Endothelial cell of umbilical vein (primary cell): ENCODE results near the gene NCK2. TPM values are rescaled to one million over a fixed set of nuclear protein-coding genes. Genes with fewer than 3 reads are reported as not detected.

ENCODE experiments used
- BruUV-seq: library from RNA; stranded (reverse); fragments of 400-500 nt; replicated peaks from 2 replicates; lab custom pipeline; 2021; lab: Mats Ljungman, UMichigan
- CTCF ChIA-PET: fragments of 300-600, 350-600 bp; sonication (Branson Sonifier 250); formaldehyde crosslinking; loops from one replicate; lab custom pipeline; 2021; ENCODE audit warnings: antibody characterized with exemption, inconsistent platforms; lab: Charles Lee
- POLR2A ChIA-PET: fragments of 300-600, 350-600 bp; sonication (Branson Sonifier 250); formaldehyde crosslinking; loops from one replicate; lab custom pipeline; 2021; ENCODE audit warnings: antibody characterized with exemption, inconsistent platforms; lab: Charles Lee
- DNase-seq: peaks from one replicate; pipeline ENCODE4 v3.0.0-alpha.2; 2011; ENCODE audit warnings: low read depth, low spot score
- FAIRE-seq: peaks from 2 replicates; lab custom pipeline; 2011; peaks lifted over from hg19 to GRCh38; lab: Jason Lieb, UNC
- H2AFZ ChIP-seq: 2 replicates; pipeline ENCODE4 v1.6.0; 2012; ENCODE audit warnings: low read depth, low read length, control low read depth, inconsistent platforms
- H3K27ac ChIP-seq: 2 replicates; pipeline ENCODE4 v1.5.1; 2011; ENCODE audit warnings: low read depth, mild to moderate bottlenecking, control low read depth, low read length, moderate library complexity; ENCODE audit not compliant: insufficient read depth
- H3K27me3 ChIP-seq, 2 experiments: 2 replicates each; pipeline versions ENCODE4 v1.6.0 to v1.6.1; 2011; ENCODE audit warnings: low read length in 2 of 2, mixed read lengths in 1 of 2; ENCODE audit not compliant: control insufficient read depth in 2 of 2, insufficient read depth in 2 of 2
- H3K36me3 ChIP-seq, 2 experiments: 2 replicates in 1 of 2; 3 replicates in 1 of 2; pipeline ENCODE4 v1.5.1; 2011; ENCODE audit warnings: low read length in 2 of 2, mild to moderate bottlenecking in 1 of 2, moderate library complexity in 1 of 2; ENCODE audit not compliant: control insufficient read depth in 2 of 2, insufficient read depth in 2 of 2; ENCODE audit errors: extremely low read depth in 1 of 2
- H3K4me1 ChIP-seq: 3 replicates; pipeline ENCODE4 v1.5.1; 2011; ENCODE audit warnings: mild to moderate bottlenecking, low read length; ENCODE audit not compliant: control insufficient read depth, insufficient read depth; ENCODE audit errors: extremely low read depth
- H3K4me2 ChIP-seq: 2 replicates; pipeline ENCODE4 v1.6.1; 2011; ENCODE audit warnings: low read length, control low read depth, mixed read lengths; ENCODE audit not compliant: insufficient read depth
- H3K4me3 ChIP-seq, 3 experiments: fragments of 200-600 bp in 1 of 3; sonication (generic), shearing (Covaris generic) in 1 of 3; replicated peaks in 1 of 3; 2 replicates each; pipeline ENCODE4 v1.5.1; 2011 to 2016; ENCODE audit warnings: control low read depth in 3 of 3, low read length in 3 of 3, mild to moderate bottlenecking in 2 of 3, inconsistent platforms in 1 of 3, low read depth in 1 of 3, moderate library complexity in 1 of 3; ENCODE audit not compliant: insufficient read depth in 1 of 3
- H3K79me2 ChIP-seq: 2 replicates; pipeline ENCODE4 v1.6.0; 2012; ENCODE audit warnings: low read length, inconsistent platforms; ENCODE audit not compliant: control insufficient read depth, insufficient read depth
- H3K9ac ChIP-seq: replicated peaks from 2 replicates; pipeline ENCODE3; 2011; ENCODE audit warnings: low read length, control low read depth; ENCODE audit not compliant: insufficient read depth; ENCODE audit errors: extremely low read depth
- H3K9me1 ChIP-seq: replicated peaks from 3 replicates; pipeline ENCODE4 v1.6.0; 2011; ENCODE audit warnings: mild to moderate bottlenecking, low read length; ENCODE audit not compliant: control insufficient read depth, insufficient read depth; ENCODE audit errors: extremely low read depth
- H3K9me3 ChIP-seq: replicated peaks from 2 replicates; pipeline ENCODE4 v1.5.1; 2012; ENCODE audit warnings: low read length, inconsistent platforms; ENCODE audit not compliant: control insufficient read depth, insufficient read depth
- H4K20me1 ChIP-seq: replicated peaks from 2 replicates; pipeline ENCODE3; 2011; ENCODE audit warnings: mild to moderate bottlenecking, low read length; ENCODE audit not compliant: control insufficient read depth, insufficient read depth; ENCODE audit errors: extremely low read depth
- EZH2 ChIP-seq: IDR thresholded peaks from 2 replicates; pipeline ENCODE4 v1.6.1; 2012; ENCODE audit warnings: borderline replicate concordance, low read depth, mild to moderate bottlenecking, moderate library complexity, low read length, inconsistent platforms; ENCODE audit not compliant: severe bottlenecking
- FOS ChIP-seq: IDR thresholded peaks from 2 replicates; pipeline ENCODE4 v1.6.1; 2011; ENCODE audit warnings: mild to moderate bottlenecking, low read length, moderate library complexity, borderline replicate concordance; ENCODE audit not compliant: insufficient read depth
- GATA2 ChIP-seq: IDR thresholded peaks from 2 replicates; pipeline ENCODE4 v1.7.0; 2011; ENCODE audit warnings: low read depth, mild to moderate bottlenecking, moderate library complexity, mixed read lengths, low read length; ENCODE audit not compliant: insufficient read length, insufficient read depth
- JUN ChIP-seq: IDR thresholded peaks from 2 replicates; pipeline ENCODE4 v1.6.1; 2011; ENCODE audit warnings: borderline replicate concordance, low read depth; ENCODE audit not compliant: insufficient read length, insufficient read depth
- MYC ChIP-seq: IDR thresholded peaks from one replicate; pipeline ENCODE4 v1.6.1; 2011; ENCODE audit warnings: mild to moderate bottlenecking, low read depth, low read length
- POLR2A ChIP-seq: IDR thresholded peaks from 2 replicates; pipeline ENCODE4 v1.6.1; 2012; ENCODE audit warnings: low read depth, mild to moderate bottlenecking, control low read depth, low read length
- POLR2AphosphoS5 ChIP-seq: IDR thresholded peaks from 2 replicates; pipeline ENCODE4 v1.6.1; 2012; ENCODE audit warnings: low read depth, mild to moderate bottlenecking, control low read depth, low read length, moderate library complexity; ENCODE audit not compliant: insufficient read depth
- dilution Hi-C: fragments of 300-500 bp; cut with MboI; formaldehyde crosslinking; loops from one replicate; pipeline ENCODE4 v1.15.0; 2019; ENCODE audit warnings: low sequenced_read_pairs; ENCODE audit not compliant: extremely low pct_ligation_motif_present
- intact Hi-C: fragments of 100-400 bp; cut with micrococcal nuclease; formaldehyde crosslinking; loops from one replicate; pipeline ENCODE4 v1.10.0; 2022
- polyA plus RNA-seq, 4 experiments: library from polyadenylated mRNA; depleted of rRNA in 3 of 4; stranded (reverse) in 3 of 4; unstranded in 1 of 4; fragments of >200 nt; gene quantifications; 2 replicates each; pipeline versions ENCODE4 v1.2.1 to v1.2.3, GENCODE V29; 2011 to 2012; ENCODE audit warnings: missing spikeins in 1 of 4
- total RNA-seq: library from RNA; stranded (reverse); gene quantifications from 2 replicates; pipeline ENCODE4 v1.2.3, GENCODE V29; 2021
- TF ChIP-seq, protein P1 (sequence below), 2 donors: IDR thresholded peaks; 1 replicate in 1 of 2; 2 replicates in 1 of 2; pipeline ENCODE4 v1.5.1; 2011; ENCODE audit warnings: low read length in 2 of 2, mild to moderate bottlenecking in 2 of 2, moderate library complexity in 2 of 2, control low read depth in 1 of 2, inconsistent platforms in 1 of 2, low read depth in 1 of 2; ENCODE audit not compliant: insufficient read depth in 1 of 2; ENCODE audit errors: extremely low read depth in 1 of 2
- TF ChIP-seq, protein P2 (sequence below): IDR thresholded peaks from 2 replicates; pipeline ENCODE4 v1.6.1; 2011; ENCODE audit not compliant: insufficient read depth, insufficient read length

NCK2 gene
- total and polyA plus RNA-seq, 2 donors (not counting 3 experiments of a cell fraction or from before 2014, with no cell fraction given), result 23.8 to 39.1 TPM

DNA sequence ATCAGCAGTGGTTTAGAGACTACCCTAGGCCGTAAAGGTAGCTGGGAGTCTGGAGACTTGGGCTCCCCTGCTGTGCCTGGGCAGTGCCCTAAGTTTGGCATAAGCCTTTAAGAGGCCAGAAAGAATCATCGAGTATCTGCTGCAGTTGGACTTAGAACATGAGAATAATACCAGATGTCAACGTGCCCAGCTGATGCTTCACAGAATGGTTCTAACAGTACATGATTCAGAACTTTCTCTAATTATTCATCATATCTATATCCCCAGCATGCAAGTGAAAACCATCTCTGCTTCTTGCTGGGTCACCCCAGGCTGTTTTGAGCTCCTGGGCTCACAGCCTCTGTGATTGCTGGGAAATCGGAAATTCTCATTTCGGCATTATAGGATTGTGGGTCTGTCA, 118.1 kb downstream of the NCK2 start:
- H3K9me1 ChIP-seq, result no peaks in the 10 kb centered on the region
- no peak overlapping the region for H2AFZ ChIP-seq
- no peak for TF ChIP-seq GATA2
- TF ChIP-seq POLR2A, result no peak
- no TSS peak for BruUV-seq
- no peak overlapping the region for H3K4me2 ChIP-seq
- POLR2A ChIA-PET, result no interaction called here
- FAIRE-seq, result no peak
- H3K4me1 ChIP-seq, result no peaks in the 10 kb centered on the region
- peaks cover 1% of the 10 kb centered on the region for H3K79me2 ChIP-seq
- no peaks in the 10 kb centered on the region for H3K27me3 ChIP-seq
- H3K27ac ChIP-seq, result no peak overlapping the region
- CTCF ChIA-PET, result no interaction called here
- no peak for DNase-seq
- H4K20me1 ChIP-seq, result no peaks in the 10 kb centered on the region
- no peaks in the 10 kb centered on the region for H3K36me3 ChIP-seq
- intact Hi-C loops (no loop called here), dilution Hi-C loops (no loop called here)
- no peaks in the 10 kb centered on the region for H3K9me3 ChIP-seq
- no peak overlapping the region for H3K9ac ChIP-seq
- no peak overlapping the region for H3K4me3 ChIP-seq

GRCh38 chr2:105864262-105864661, 119.5 kb downstream of the NCK2 start:
- TF ChIP-seq EZH2 (no peak), JUN (no peak), GATA2 (no peak), MYC (no peak), POLR2A (no peak), FOS (no peak), POLR2AphosphoS5 (no peak)
- TF ChIP-seq, protein P1, sequence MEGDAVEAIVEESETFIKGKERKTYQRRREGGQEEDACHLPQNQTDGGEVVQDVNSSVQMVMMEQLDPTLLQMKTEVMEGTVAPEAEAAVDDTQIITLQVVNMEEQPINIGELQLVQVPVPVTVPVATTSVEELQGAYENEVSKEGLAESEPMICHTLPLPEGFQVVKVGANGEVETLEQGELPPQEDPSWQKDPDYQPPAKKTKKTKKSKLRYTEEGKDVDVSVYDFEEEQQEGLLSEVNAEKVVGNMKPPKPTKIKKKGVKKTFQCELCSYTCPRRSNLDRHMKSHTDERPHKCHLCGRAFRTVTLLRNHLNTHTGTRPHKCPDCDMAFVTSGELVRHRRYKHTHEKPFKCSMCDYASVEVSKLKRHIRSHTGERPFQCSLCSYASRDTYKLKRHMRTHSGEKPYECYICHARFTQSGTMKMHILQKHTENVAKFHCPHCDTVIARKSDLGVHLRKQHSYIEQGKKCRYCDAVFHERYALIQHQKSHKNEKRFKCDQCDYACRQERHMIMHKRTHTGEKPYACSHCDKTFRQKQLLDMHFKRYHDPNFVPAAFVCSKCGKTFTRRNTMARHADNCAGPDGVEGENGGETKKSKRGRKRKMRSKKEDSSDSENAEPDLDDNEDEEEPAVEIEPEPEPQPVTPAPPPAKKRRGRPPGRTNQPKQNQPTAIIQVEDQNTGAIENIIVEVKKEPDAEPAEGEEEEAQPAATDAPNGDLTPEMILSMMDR (IDR thresholded peaks at IDR 0.05; ENCODE audit: extremely low read depth in 1 of 2, insufficient read depth in 1 of 2, low read depth in 1 of 2, low read length in 2 of 2), result no peak
- TF ChIP-seq, protein P2, sequence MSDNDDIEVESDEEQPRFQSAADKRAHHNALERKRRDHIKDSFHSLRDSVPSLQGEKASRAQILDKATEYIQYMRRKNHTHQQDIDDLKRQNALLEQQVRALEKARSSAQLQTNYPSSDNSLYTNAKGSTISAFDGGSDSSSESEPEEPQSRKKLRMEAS, result no peak
- CTCF ChIA-PET, result no interaction called here
- H3K9me1 ChIP-seq, result no peaks in the 10 kb centered on the region
- no peaks in the 10 kb centered on the region for H3K27me3 ChIP-seq
- no peaks in the 10 kb centered on the region for H3K4me1 ChIP-seq
- no peaks in the 10 kb centered on the region for H3K36me3 ChIP-seq
- H3K79me2 ChIP-seq, result peaks cover 1% of the 10 kb centered on the region
- H2AFZ ChIP-seq, result no peak overlapping the region
- H3K9ac ChIP-seq, result no peak overlapping the region
- H3K4me3 ChIP-seq, result no peak overlapping the region
- dilution Hi-C loops, result no loop called here
- H3K27ac ChIP-seq, result no peak overlapping the region
- BruUV-seq, result no TSS peak
- FAIRE-seq (no peak), DNase-seq (no peak)
- H4K20me1 ChIP-seq, result no peaks in the 10 kb centered on the region
- POLR2A ChIA-PET, result no interaction called here
- no peaks in the 10 kb centered on the region for H3K9me3 ChIP-seq
- intact Hi-C loops, result no loop called here
- no peak overlapping the region for H3K4me2 ChIP-seq
